Astrocyte of the cerebellum (primary cell): ENCODE results near the gene ZC3H7B.

ENCODE experiments used
- DNase-seq: peaks from one replicate; pipeline ENCODE4 v3.0.0-alpha.2; 2011; ENCODE audit warnings: low read depth
- H3K4me3 ChIP-seq: 2 replicates; pipeline ENCODE4 v1.5.1; 2011; ENCODE audit warnings: mild to moderate bottlenecking, low read depth, low read length, moderate library complexity
- in situ Hi-C: cut with HindIII; loops from 2 replicates; pipeline ENCODE4 v1.10.0; 2017; ENCODE audit warnings: low sequenced_read_pairs
- TF ChIP-seq, protein P1 (sequence below): IDR thresholded peaks from 2 replicates; pipeline ENCODE4 v1.5.1; 2012; ENCODE audit warnings: low read length, low read depth, moderate library complexity, mild to moderate bottlenecking; ENCODE audit errors: missing control alignments

ZC3H7B gene

DNA sequence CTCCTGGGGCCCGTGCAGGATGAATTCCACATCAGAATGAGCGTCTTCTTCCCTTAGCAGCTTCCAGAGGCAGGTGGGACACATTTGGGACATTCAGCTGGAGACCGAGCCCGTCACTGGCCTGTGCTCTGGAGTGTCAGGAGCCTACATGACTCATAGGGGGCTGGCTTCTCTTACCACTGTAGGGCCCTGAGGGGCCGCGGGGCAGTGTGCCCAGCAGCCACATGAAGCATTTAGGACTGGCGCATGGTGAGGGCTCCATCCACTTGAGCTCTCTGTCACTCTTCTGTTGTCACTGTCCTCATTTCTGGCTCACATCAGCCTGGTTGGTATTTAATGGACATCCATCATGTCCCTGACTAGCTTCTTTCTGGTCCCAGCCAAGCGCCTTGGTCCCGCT is 42.4 kb downstream of the ZC3H7B start:
- no peak for DNase-seq
- TF ChIP-seq, protein P1, sequence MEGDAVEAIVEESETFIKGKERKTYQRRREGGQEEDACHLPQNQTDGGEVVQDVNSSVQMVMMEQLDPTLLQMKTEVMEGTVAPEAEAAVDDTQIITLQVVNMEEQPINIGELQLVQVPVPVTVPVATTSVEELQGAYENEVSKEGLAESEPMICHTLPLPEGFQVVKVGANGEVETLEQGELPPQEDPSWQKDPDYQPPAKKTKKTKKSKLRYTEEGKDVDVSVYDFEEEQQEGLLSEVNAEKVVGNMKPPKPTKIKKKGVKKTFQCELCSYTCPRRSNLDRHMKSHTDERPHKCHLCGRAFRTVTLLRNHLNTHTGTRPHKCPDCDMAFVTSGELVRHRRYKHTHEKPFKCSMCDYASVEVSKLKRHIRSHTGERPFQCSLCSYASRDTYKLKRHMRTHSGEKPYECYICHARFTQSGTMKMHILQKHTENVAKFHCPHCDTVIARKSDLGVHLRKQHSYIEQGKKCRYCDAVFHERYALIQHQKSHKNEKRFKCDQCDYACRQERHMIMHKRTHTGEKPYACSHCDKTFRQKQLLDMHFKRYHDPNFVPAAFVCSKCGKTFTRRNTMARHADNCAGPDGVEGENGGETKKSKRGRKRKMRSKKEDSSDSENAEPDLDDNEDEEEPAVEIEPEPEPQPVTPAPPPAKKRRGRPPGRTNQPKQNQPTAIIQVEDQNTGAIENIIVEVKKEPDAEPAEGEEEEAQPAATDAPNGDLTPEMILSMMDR, result no peak
- no peak overlapping the region for H3K4me3 ChIP-seq
- in situ Hi-C loops, result no loop called here

DNA sequence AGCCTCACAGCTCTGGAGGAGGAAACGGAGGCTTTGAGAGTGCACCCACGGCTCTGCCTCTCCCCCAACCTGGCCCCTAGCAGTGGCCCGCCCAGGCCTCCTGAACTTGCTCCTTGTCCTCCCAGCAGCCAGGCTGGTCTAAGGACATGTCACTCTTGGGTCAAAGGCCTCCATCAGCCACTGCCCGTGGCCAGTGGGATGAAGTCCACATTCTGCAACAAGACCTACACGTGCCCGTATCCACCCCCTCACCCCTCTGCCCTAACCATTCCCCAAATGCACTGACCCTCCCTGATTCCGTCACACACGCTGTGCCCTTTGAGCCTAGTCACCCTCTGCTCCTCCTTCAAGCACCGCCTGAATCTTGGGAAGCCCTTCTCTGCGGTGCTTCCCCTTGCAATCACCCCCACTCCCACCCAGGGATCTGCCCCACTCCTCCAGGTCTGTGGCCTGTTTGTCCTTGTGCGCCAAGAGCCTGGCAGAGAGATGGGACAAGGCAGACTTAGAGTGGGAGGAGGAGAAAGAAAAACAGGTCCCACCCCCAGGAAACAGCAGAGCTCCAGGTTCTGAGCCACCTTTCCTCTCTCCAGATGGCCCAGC is 43.0 kb downstream of the ZC3H7B start:
- DNase-seq, result no peak
- TF ChIP-seq, protein P1, result no peak
- H3K4me3 ChIP-seq, result no peak overlapping the region
- in situ Hi-C loops, result no loop called here

DNA sequence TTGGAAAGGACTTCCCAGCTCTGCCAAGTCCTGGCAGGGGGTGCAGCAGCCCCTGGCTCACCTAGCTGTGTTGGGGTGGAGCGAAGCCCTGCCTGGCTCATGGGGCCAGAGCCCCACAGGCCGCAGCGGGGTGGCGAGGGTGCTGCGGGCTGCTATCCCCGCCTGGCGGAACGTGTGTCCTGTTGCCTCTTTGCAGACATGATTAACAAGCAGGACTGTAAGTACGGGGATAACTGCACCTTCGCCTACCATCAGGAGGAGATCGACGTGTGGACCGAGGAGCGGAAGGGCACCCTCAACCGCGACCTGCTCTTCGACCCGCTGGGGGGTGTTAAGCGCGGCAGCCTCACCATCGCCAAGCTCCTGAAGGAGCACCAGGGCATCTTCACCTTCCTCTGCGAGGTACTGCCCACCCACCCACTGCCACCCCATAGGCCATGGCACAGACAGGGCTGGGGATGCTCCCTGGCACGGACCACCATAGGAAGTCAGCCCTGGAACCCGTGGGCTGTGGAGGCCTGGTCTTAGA is 44.5 kb downstream of the ZC3H7B start:
- TF ChIP-seq, protein P1, result no peak
- no peak overlapping the region for H3K4me3 ChIP-seq
- in situ Hi-C loops, result no loop called here
- DNase-seq, result no peak

DNA sequence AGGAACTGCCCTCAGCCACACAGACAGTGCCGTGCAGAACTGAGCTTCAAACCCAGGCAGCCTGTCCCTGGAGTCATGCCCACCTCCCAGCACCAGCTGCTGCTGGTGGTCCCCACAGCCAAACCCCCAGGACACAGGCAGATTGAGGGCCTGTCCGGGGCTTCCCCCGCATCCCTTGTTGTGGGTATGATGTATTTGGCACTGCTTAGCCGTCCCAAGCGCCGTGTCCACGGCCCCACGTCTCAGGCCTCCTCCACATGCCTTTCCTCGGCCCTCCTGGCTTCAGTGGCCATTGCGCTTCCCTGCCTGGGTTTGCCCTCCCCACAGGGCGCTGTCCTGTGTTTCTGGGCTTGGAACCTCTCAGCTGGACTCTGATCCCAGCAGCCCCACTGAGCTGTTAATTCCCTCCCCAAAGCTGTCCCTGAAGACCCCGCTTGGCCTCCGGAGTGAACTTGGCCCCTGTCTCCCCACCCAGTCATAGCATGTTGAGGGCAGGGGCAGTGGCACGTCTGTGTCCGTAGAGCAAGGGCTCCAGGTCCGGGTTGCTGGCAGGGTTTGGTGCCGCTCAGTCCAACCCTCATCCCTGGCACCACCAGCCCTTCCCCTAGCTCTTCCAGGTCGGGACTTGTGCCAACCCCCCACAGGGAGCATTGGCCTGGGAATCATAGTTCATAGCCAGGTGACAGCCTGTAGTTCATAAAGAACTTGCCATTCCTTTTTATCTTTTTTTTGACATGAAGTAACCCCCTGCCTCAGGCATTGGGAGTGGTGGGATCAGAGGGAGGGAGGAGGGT is 45.9 kb downstream of the ZC3H7B start:
- TF ChIP-seq, protein P1, result no peak
- in situ Hi-C loops, result no loop called here
- DNase-seq, result no peak
- H3K4me3 ChIP-seq, result no peak overlapping the region

DNA sequence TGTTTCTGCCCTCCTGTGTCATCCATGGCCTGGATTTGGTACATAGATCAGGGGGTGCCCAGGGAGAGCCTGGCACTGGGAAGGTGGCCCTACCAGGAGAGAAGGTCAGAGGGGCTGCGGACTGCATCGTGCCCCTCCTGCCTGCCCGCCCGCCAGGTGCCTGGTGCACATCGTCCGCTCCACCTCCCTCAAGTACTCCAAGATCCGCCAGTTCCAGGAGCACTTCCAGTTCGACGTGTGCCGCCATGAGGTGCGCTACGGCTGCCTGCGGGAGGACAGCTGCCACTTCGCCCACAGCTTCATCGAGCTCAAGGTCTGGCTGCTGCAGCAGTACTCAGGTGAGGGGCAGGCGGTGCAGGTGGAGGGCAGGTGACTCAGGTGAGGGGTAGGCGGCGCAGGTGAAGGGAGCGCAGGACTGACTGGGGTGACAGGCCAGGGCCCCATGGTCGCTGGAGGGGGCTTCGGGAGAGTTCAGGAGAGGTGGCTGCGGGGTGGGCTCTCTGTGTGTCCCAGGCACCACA is 47.7 kb downstream of the ZC3H7B start:
- no peak for DNase-seq
- H3K4me3 ChIP-seq, result no peak overlapping the region
- in situ Hi-C loops, result no loop called here
- TF ChIP-seq, protein P1, result no peak

DNA sequence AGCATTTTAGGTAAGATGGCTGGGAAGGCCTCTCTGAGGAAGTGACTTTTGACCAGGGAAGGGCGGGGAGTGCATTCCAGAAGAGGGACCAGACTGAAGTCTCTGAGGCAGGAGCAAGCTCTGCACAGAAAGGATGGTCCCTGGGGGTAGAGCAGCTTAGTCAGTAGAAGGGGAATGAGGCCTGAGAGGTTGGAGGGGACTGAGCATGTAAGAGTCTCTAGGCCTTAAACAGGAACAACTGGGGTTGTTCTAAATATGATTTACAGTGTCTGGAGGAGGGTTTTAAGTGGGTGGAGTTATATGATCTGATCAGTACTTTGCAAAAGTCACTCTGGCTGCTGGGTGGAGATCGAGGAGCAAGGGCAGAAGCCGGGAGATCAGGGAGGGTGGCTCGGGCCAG is 48.8 kb downstream of the ZC3H7B start:
- TF ChIP-seq, protein P1, result no peak
- no peak overlapping the region for H3K4me3 ChIP-seq
- DNase-seq, result no peak
- in situ Hi-C loops, result no loop called here
